H1 (cell line): ENCODE results near the gene DOCK9. TPM values are rescaled to one million over a fixed set of nuclear protein-coding genes. Genes with fewer than 3 reads are reported as not detected.

ENCODE experiments used
- CTCF ChIA-PET: fragments of 300-600 bp; sonication (Branson Sonifier 250); formaldehyde crosslinking; loops from one replicate; lab custom pipeline; 2021; ENCODE audit not compliant: partially characterized antibody; lab: Charles Lee
- POLR2A ChIA-PET: fragments of 300-600 bp; sonication (Branson Sonifier 250); formaldehyde crosslinking; loops from one replicate; lab custom pipeline; 2021; ENCODE audit warnings: inconsistent platforms; ENCODE audit not compliant: partially characterized antibody; lab: Charles Lee
- DNase-seq, 2 experiments: peaks; one replicate each; pipeline versions ENCODE4 v3.0.0 to v3.0.0-alpha.2; 2010 to 2022; ENCODE audit warnings: low spot score in 2 of 2, low read depth in 1 of 2, mixed read lengths in 1 of 2
- FAIRE-seq: peaks from 2 replicates; lab custom pipeline; 2011; peaks lifted over from hg19 to GRCh38; lab: Jason Lieb, UNC
- H2AFZ ChIP-seq: 2 replicates; pipeline ENCODE4 v1.8.1; 2012; ENCODE audit warnings: low read length, inconsistent platforms
- H2AK5ac ChIP-seq: 2 replicates; pipeline ENCODE4 v1.6.1; 2013; ENCODE audit warnings: low read depth, low read length
- H2BK120ac ChIP-seq: replicated peaks from 2 replicates; pipeline ENCODE3; 2013; ENCODE audit warnings: low read depth, low read length, inconsistent platforms
- H2BK12ac ChIP-seq: 2 replicates; pipeline ENCODE4 v1.6.1; 2013; ENCODE audit warnings: low read depth, low read length
- H2BK15ac ChIP-seq: 2 replicates; pipeline ENCODE4 v1.6.1; 2013; ENCODE audit warnings: low read length
- H2BK20ac ChIP-seq: 2 replicates; pipeline ENCODE4 v1.6.1; 2013; ENCODE audit warnings: low read length
- H2BK5ac ChIP-seq: 2 replicates; pipeline ENCODE4 v1.6.1; 2013; ENCODE audit warnings: low read depth, low read length
- H3K14ac ChIP-seq: 2 replicates; pipeline ENCODE4 v1.6.1; 2013; ENCODE audit warnings: inconsistent platforms; ENCODE audit not compliant: insufficient read length
- H3K18ac ChIP-seq: 2 replicates; pipeline ENCODE4 v1.6.1; 2013; ENCODE audit warnings: low read length; ENCODE audit errors: extremely low read depth
- H3K23ac ChIP-seq: 2 replicates; pipeline ENCODE4 v1.6.1; 2013; ENCODE audit warnings: inconsistent platforms; ENCODE audit not compliant: insufficient read length
- H3K23me2 ChIP-seq: 2 replicates; pipeline ENCODE4 v1.6.1; 2013; ENCODE audit warnings: low read depth, low read length
- H3K27ac ChIP-seq: 2 replicates; pipeline ENCODE4 v1.6.1; 2011; ENCODE audit warnings: low read depth, low read length, inconsistent platforms
- H3K27me3 ChIP-seq, 4 experiments: replicated peaks in 1 of 4; 1 replicate in 1 of 4; 2 replicates in 3 of 4; pipeline versions ENCODE4 v1.6.1 to v1.8.1; 2011 to 2013; ENCODE audit warnings: low read length in 3 of 4, mild to moderate bottlenecking in 3 of 4, inconsistent platforms in 2 of 4, mixed read lengths in 2 of 4, moderate library complexity in 1 of 4; ENCODE audit not compliant: control insufficient read depth in 3 of 4, insufficient read depth in 3 of 4; ENCODE audit errors: extremely low read depth in 1 of 4
- H3K36me3 ChIP-seq, 4 experiments: 2 replicates each; pipeline versions ENCODE4 v1.6.1 to v1.8.1; 2011 to 2013; ENCODE audit warnings: mild to moderate bottlenecking in 4 of 4, low read length in 3 of 4, moderate library complexity in 2 of 4, control low read depth in 1 of 4, inconsistent platforms in 1 of 4; ENCODE audit not compliant: insufficient read depth in 4 of 4, control insufficient read depth in 2 of 4
- H3K4ac ChIP-seq: replicated peaks from 2 replicates; pipeline ENCODE3; 2013; ENCODE audit warnings: low read length, low read depth, mixed read lengths, inconsistent platforms; ENCODE audit not compliant: insufficient read length
- H3K4me1 ChIP-seq, 4 experiments: replicated peaks in 1 of 4; 1 replicate in 1 of 4; 2 replicates in 3 of 4; pipeline versions ENCODE4 v1.6.1 to v1.8.1; 2011 to 2013; ENCODE audit warnings: low read length in 3 of 4, inconsistent platforms in 2 of 4, mixed read lengths in 1 of 4; ENCODE audit not compliant: insufficient read depth in 4 of 4, control insufficient read depth in 3 of 4
- H3K4me2 ChIP-seq, 2 experiments: 2 replicates each; pipeline versions ENCODE4 v1.6.1 to v1.8.1; 2011 to 2013; ENCODE audit warnings: low read depth in 2 of 2, low read length in 2 of 2, control low read depth in 1 of 2, inconsistent platforms in 1 of 2, mild to moderate bottlenecking in 1 of 2; ENCODE audit not compliant: insufficient read depth in 1 of 2
- H3K4me3 ChIP-seq, 4 experiments: fragments of 200-600, 300-600 bp in 1 of 4; sonication (generic), shearing (Covaris generic), sonication (Bioruptor Twin) in 1 of 4; 2 replicates each; pipeline versions ENCODE4 v1.5.1 to v1.8.1; 2011 to 2016; ENCODE audit warnings: low read length in 4 of 4, low read depth in 3 of 4, control low read depth in 2 of 4, inconsistent platforms in 2 of 4, mild to moderate bottlenecking in 2 of 4, mixed read lengths in 1 of 4, moderate library complexity in 1 of 4; ENCODE audit not compliant: insufficient read depth in 2 of 4; ENCODE audit errors: extremely low read depth in 1 of 4
- H3K56ac ChIP-seq: replicated peaks from 2 replicates; pipeline ENCODE3; 2013; ENCODE audit warnings: low read depth, mild to moderate bottlenecking, mixed read lengths, low read length, inconsistent platforms; ENCODE audit not compliant: insufficient read length
- H3K79me1 ChIP-seq: 2 replicates; pipeline ENCODE4 v1.6.1; 2013; ENCODE audit warnings: low read depth, low read length, control low read depth
- H3K79me2 ChIP-seq, 2 experiments: 2 replicates each; pipeline versions ENCODE4 v1.6.1 to v1.8.1; 2012 to 2013; ENCODE audit warnings: low read length in 2 of 2, mild to moderate bottlenecking in 2 of 2, inconsistent platforms in 1 of 2; ENCODE audit not compliant: insufficient read depth in 2 of 2, control insufficient read depth in 1 of 2
- H3K9ac ChIP-seq, 4 experiments: replicated peaks in 1 of 4; 1 replicate in 1 of 4; 2 replicates in 3 of 4; pipeline versions ENCODE4 v1.6.1 to v1.8.1; 2011 to 2013; ENCODE audit warnings: low read depth in 3 of 4, low read length in 3 of 4, control low read depth in 2 of 4, mild to moderate bottlenecking in 2 of 4, moderate library complexity in 2 of 4, inconsistent platforms in 1 of 4; ENCODE audit errors: extremely low read depth in 1 of 4
- H3K9me3 ChIP-seq, 2 experiments: 2 replicates each; pipeline versions ENCODE4 v1.6.1 to v1.8.1; 2012 to 2013; ENCODE audit warnings: mild to moderate bottlenecking in 2 of 2, moderate library complexity in 2 of 2, control low read depth in 1 of 2, inconsistent platforms in 1 of 2, low read depth in 1 of 2, low read length in 1 of 2, mixed read lengths in 1 of 2; ENCODE audit not compliant: insufficient read depth in 2 of 2
- H4K20me1 ChIP-seq, 2 experiments: replicated peaks in 1 of 2; 2 replicates each; pipeline versions ENCODE3 to v1.8.1; 2011 to 2013; ENCODE audit warnings: inconsistent platforms in 2 of 2, low read length in 2 of 2, mild to moderate bottlenecking in 1 of 2; ENCODE audit not compliant: insufficient read depth in 2 of 2, control insufficient read depth in 1 of 2
- H4K5ac ChIP-seq: 2 replicates; pipeline ENCODE4 v1.6.1; 2013; ENCODE audit warnings: low read length, low read depth, mixed read lengths, inconsistent platforms; ENCODE audit not compliant: insufficient read length
- H4K8ac ChIP-seq: 2 replicates; pipeline ENCODE4 v1.8.0; 2013; ENCODE audit warnings: mild to moderate bottlenecking, moderate library complexity, low read length, inconsistent platforms; ENCODE audit not compliant: insufficient read depth; ENCODE audit errors: extremely low read depth
- H4K91ac ChIP-seq: replicated peaks from 2 replicates; pipeline ENCODE3; 2013; ENCODE audit warnings: low read length, mixed read lengths, inconsistent platforms; ENCODE audit not compliant: insufficient read length
- CHD2 ChIP-seq: IDR thresholded peaks from 2 replicates; pipeline ENCODE4 v1.6.1; 2012; ENCODE audit warnings: low read length, improper control_type of control experiment
- RFX5 ChIP-seq: IDR thresholded peaks from 2 replicates; pipeline ENCODE4 v1.6.1; 2011; ENCODE audit warnings: low read depth, low read length, improper control_type of control experiment, borderline replicate concordance
- WGBS, 2 experiments: shearing (Covaris generic) in 1 of 2; methylation state at CpG; one replicate each; pipeline versions ENCODE4 v1.1.6 to v1.1.7; 2013 to 2015; ENCODE audit warnings: low lambda C conversion rate in 2 of 2, mixed read lengths in 2 of 2, inconsistent platforms in 1 of 2, low coverage in 1 of 2, missing lambda C conversion rate in 1 of 2; ENCODE audit not compliant: insufficient replicate concordance in 2 of 2, insufficient coverage in 1 of 2, insufficient read length in 1 of 2; ENCODE audit errors: extremely low coverage in 1 of 2, missing lambda C conversion rate in 1 of 2; 5-methylcytosine and 5-hydroxymethylcytosine counted together
- polyA plus RNA-seq, 7 experiments: library from polyadenylated mRNA; depleted of rRNA in 3 of 7; stranded (reverse) in 5 of 7; unstranded in 2 of 7; fragments of >200 nt in 5 of 7; fragments of 200-250 nt in 2 of 7; gene quantifications; 1 replicate in 5 of 7; 2 replicates in 1 of 7; 4 replicates in 1 of 7; pipeline versions ENCODE4 v1.2.1 to v1.2.3, GENCODE V29; 2011 to 2013; ENCODE audit warnings: missing spikeins in 2 of 7, mixed read lengths in 2 of 7
- total RNA-seq: library from RNA; stranded (reverse); fragmentation: NEBNext Ultra II Directional; extraction: Animal tissue kit (Norgen Biotek cat#: 25700); gene quantifications from 2 replicates; pipeline ENCODE4 v1.2.1, GENCODE V29; 2021

The DOCK9 gene
- total and polyA plus RNA-seq, 2 of the 8 experiments (the other 6 are each of a cell fraction or from before 2014, with no cell fraction given), result 21.6 to 31.5 TPM

GRCh38 chr13:98820300-98820699 lies 157.6 kb downstream of the DOCK9 start:
- Histone ChIP-seq H3K36me3 (no peaks in the 10 kb centered on the region), H3K23me2 (no peaks in the 10 kb centered on the region), H3K18ac (no peak overlapping the region), H3K9me3 (no peaks in the 10 kb centered on the region), H3K14ac (no peak overlapping the region), H3K56ac (no peak overlapping the region), H3K9ac (no peak overlapping the region), H3K27me3 (no peaks in the 10 kb centered on the region), H2BK12ac (no peak overlapping the region), H3K4me3 (no peak overlapping the region), H2AFZ (no peak overlapping the region), H3K4ac (no peak overlapping the region), H4K8ac (no peak overlapping the region), H3K4me1 (peaks cover 0 to 17% (median 8%) of the 10 kb centered on the region in 4 experiments; a peak in 5 of 7 replicates), H3K79me2 (no peaks in the 10 kb centered on the region), H2AK5ac (no peak overlapping the region), H3K27ac (no peak overlapping the region), H2BK20ac (no peak overlapping the region), H2BK15ac (no peak overlapping the region), H3K79me1 (no peaks in the 10 kb centered on the region), H2BK5ac (no peak overlapping the region), H2BK120ac (no peak overlapping the region), H4K20me1 (no peaks in the 10 kb centered on the region), H3K23ac (no peak overlapping the region), H4K91ac (no peak overlapping the region), H3K4me2 (no peak overlapping the region), H4K5ac (no peak overlapping the region)
- FAIRE-seq, result no peak
- WGBS, 2 experiments, result 95% methylated on average over 3 of the region's 3 CpGs; no CpG with 5 or more reads in 1 of the 2 experiments
- CTCF ChIA-PET, result interaction anchor here (0.7 to 1.5 kb wide), 7 partner anchors 12 to 366 kb away, joined by 3 to 5 read pairs (median 3); no protein-coding TSS in a partner anchor
- POLR2A ChIA-PET, result interaction anchor here (0.7 kb wide), 1 partner anchor 13 kb away, joined by 3 read pairs; no protein-coding TSS in a partner anchor
- DNase-seq, result no peak
- no peak for TF ChIP-seq CHD2
- no peak for TF ChIP-seq RFX5
